GM18520 (cell line): ENCODE data around the gene TBC1D21.

Experiments used
- ATAC-seq: cut with Tn5 transposase; IDR thresholded peaks from one replicate; pipeline ENCODE4 v1.9.1; 2021; ENCODE audit not compliant: unreplicated experiment

The TBC1D21 gene, protein sequence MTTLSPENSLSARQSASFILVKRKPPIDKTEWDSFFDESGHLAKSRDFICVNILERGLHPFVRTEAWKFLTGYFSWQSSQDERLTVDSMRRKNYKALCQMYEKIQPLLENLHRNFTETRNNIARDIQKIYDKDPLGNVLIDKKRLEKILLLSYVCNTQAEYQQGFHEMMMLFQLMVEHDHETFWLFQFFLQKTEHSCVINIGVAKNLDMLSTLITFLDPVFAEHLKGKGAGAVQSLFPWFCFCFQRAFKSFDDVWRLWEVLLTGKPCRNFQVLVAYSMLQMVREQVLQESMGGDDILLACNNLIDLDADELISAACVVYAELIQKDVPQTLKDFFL

DNA sequence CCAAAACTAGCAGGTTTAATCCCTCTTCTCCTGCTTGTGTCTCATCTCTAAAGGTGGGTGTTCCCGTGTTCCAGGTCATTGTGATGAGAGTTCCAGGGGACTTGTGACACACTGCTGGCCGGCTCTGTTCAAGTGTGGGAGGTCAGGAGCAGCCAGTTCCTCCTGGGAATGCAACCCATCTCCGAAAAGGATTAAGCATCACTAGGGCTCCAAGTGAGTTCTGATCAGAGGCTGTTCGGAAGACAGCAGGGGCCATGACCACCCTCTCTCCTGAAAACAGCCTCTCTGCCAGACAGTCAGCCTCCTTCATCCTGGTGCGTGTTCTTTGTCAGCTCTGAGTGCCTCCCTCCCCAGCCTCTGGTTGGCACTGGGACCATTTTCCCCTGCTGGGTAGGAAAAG lies at the start of gene TBC1D21:
Gene TBC1D21 (plus strand): TSS at position 109 of the 400 bp plus-strand sequence. CDS start 146 bp downstream, at position 255.
- ATAC-seq, result no peak

DNA sequence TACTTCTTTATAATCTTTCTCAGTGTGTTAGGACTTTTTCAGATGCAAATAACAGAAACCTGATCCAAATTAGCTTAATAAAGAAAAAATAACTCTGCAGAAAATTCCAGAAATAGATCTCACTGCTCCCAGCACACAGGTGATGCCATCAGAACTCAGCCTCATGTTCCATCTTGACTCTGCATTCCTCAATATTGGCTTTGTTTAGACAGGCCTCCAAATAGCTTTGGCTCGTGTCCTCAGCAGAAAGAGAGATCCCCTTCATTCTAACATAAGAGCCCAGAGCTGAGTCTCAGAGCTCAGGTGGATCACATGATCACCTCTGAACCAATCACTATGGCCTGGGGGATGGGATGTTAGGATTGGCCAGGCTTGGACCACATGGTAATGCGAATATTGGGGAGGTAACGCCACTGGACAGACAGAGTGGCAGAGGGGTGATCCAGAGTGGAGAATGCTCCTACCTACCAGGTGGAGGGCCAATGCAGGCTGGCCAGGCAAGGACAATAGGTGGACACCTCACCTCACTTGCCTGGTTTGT lies 46.6 kb upstream of the TBC1D21 start:
- no peak for ATAC-seq

DNA sequence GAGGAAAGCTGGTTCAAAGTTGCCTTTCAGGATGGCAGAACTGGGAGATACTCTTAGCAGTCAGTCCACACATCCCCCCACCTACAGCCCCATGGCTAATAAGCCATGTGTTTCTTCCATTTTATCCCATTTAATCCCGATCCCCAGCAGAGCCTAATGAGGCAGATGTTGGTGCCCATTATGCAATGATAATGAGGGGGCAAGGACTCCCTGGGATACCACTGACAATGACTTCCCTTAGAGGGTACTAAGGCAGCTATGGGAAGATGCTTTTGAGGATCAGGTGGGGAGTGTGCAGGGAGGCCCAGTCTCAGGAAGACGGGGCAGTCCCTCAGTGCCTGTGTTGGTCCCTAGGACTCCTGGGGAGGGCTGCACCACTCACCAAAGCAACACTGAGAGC lies 43.8 kb upstream of the TBC1D21 start:
- no peak for ATAC-seq

DNA sequence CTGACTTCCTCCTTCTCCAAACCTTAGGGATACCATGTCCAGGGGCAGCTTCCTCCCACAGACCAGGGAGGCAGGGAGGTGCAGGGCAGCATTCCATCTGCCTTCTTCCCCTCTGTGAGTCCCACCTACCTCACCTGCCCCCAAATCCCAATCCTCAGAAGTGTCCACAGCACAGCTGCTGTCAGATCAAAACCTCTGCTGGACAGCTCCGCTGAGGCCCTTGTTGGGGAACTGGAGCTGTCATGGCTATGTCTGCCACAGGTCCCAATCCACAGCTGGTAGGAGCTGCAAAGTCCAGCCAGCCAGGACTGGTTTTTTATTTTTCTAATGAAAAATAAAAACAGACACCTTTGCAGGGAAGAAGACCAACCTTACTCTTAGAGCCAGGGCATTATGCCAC lies 40.7 kb upstream of the TBC1D21 start:
- ATAC-seq, result no peak

DNA sequence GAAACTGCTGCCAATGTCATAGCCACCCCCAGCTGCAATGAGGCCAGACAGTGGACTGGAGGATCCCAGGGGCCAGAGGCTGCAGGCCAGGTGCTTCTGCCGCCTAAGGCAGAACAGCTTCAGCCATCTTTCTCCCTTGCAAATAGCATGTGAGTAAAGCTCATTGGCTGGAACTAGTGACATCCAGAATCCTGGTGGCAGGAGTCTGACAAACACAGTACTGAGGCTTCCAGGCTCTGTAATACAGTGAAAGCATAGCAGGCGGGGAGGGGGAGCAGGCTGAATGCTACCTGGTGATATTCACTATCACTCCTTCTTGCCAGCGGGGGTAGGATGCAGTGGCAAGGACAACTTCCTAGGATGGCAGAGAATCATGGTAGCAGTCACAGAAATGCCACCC lies 36.5 kb upstream of the TBC1D21 start:
- ATAC-seq, result no peak

DNA sequence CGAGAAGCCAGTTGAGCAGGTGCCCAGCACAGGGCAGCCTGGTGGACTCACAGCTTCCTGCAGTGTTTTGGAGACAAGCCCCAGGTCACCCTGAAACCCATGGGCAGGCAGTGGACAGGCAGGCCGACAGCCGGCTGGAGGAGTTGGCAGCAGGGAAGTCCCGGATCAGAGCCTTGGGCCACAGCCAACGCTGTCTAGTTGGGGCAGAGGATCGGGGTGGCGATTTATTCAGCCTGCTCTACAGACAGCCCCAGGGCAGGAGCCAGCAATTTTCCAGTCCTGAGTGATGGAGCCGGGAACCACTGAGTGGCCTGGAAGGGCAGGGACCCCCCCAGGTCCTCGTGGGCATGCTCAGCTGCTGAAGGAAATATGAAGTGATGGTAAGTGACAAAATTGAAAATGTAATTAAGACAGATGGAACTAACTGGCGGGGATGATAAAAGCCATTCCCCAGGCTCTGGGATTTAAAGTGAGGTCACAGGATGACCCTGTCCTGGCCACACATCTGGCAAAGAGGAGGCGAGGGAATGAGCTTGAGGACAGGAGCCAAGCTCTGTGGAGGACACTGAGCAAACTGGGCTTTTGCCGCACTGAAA lies 34.4 kb upstream of the TBC1D21 start:
- no peak for ATAC-seq

DNA sequence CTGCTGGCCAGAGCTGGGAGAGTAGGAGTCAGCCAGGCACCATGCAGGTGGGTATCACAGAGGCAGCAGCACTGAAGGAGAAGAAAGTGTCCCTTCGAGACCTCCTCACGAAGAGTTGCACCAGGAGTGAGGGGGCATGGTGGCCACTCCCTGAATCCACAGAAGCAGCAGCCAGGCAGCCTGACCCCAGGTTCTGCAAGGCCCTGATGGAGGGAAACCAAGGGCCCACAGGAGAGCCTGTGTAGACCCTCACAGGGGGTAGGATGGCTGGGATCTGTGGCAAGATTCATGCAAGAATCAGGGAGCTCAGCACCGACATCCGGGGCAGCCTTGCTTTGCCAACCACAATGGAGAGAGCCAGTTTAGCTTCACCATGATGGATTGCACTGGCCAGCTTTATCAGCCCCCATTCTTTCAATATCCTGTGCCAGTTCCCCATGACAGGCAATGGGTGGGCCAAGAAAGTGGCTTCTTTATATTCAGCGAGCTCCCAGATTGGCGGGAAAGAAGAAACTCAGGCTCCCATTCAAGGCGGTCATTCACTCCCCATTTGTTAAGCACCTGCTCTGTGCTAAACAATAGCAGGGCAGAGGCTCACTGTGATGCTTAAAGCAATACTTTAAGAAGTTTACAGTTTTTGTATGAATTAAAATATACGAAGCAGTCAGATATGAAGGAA lies 33.5 kb upstream of the TBC1D21 start:
- ATAC-seq, result no peak

DNA sequence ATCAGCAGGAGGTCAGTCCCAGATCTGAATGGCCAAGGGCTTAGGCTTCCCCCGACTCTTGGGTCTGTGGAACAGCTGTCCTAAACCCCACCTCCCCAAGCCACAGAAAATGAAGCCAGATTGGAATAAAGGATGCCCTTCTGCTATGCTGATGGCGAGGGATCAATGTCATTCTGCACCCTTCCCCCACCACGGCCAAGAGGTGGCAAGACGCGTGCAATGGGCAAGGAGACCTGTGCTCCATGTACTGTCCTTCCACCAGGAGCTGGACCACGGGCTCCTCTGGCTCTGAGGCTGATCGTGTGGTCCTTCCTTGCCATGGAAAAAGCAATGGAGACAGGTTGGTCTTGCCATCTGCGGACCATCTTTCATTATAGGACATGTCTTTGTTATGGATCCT lies 32.6 kb upstream of the TBC1D21 start:
- no peak for ATAC-seq

DNA sequence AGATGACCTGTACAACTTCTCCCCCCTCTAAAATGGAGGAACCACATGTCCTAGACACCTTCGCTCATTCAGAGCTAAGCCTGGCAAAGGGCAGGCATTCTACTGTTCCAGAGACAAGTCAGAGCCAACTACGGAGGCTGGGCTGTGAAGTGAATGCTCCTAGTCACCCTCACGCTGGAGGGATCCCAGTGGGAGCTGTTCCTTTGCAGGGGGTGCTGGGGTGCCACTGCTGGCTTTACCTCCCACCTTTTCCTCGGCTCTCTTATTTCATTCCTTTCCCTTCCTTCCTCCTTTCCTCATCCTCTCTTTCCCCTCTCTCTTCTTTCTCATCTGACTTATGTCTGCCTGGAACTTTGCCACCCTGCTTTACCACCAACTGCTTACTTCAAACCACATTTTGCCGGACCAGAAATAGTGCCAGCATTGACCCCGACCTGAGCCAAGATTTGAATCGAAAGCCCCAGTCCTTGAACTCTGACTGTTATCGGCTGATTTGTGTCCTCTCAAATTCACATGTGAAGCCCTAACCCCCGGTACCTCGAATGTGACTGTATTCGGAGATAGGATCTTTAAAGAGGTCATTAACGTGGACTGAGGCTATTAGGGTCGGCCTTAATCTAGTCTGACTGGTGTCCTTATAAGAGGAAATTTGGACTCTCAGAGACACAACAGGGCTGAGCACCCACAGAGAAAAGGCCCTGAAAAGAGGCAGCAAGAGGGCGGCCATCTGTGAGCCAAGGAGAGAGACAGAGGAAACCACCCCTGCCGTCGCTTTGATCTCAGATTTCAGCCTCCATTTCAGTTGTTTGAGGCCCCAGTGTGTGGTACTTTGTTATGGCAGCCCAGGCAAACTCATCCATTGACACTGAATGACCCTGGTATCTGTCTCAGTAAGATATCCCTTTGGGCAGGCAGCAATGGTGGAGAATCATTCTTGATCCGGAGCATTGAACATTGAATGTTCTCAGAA lies 31.3 kb upstream of the TBC1D21 start:
- ATAC-seq, result no peak

DNA sequence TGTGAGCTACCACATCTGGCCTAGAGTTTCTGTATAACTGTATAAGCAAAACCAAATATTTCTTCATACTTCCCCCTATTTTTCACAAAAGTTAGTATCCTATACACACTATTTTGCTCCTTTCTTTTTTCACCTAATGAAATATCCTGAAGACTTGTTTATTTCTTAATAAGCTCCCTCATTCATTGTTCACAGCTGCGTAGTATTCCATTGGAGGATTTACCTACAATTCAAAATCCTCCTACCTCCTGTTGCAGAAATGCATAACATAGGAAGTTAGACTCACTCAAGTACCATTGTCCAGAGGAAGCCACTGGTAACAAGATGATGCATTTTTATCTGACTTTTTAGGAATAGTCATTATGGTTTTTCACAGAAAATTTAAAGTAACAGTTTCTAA lies 29.6 kb upstream of the TBC1D21 start:
- ATAC-seq, result no peak

DNA sequence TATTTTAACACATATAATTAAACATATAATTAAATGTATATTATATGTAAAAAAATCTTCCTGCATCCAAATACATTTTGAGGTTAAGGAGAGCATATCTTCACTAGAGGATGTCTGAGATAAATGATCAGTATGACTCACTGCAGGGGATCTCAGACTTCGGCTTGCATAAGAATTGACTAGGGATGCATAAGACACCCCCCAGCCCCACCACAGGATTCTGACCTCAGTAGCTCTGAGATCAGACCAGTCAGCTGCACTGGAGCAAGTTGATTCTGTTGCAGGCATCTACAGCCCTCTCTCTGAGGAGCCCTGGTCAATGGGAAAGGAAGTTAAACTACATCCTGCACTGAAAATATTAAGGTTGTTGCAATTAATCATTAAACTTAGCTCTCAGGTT lies 29.0 kb upstream of the TBC1D21 start:
- no peak for ATAC-seq

DNA sequence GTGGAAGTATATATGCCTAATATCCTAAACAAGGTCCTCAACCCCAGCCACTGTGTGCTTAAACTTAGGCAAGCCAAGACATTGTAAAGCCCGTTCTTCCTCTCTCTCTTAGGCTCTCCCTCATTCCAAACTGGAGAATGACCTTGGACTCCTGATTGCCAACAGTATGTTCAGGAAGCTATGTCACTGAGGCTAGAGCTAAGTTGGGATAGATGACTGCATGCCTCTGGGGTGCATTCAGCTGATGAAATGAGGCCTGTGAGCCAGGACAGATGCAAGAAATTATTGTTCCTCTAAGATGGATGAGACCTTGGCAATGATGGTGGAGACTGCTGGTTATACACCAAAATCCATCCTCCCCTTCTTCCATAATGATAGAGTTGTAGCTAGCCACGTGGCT lies 27.9 kb upstream of the TBC1D21 start:
- no peak for ATAC-seq

DNA sequence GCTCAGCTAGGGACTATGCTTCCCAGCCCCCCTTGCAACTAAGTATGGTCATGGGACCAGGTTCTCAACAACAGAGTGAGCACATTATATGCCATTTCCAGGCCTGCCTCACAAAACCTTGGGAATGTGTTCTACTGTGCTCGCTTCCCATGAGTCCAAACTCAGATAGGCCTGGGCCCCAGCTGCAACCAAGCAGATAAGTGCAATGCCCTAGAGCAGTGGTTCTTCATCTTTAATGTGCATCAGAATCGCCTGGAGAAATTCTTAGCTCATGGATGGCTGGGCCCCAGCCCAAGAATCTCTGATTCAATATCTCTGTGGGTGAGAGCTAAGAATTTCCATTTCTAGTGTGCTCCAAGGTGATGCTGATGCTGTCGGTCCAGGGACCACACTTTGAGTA lies 27.5 kb upstream of the TBC1D21 start:
- no peak for ATAC-seq

DNA sequence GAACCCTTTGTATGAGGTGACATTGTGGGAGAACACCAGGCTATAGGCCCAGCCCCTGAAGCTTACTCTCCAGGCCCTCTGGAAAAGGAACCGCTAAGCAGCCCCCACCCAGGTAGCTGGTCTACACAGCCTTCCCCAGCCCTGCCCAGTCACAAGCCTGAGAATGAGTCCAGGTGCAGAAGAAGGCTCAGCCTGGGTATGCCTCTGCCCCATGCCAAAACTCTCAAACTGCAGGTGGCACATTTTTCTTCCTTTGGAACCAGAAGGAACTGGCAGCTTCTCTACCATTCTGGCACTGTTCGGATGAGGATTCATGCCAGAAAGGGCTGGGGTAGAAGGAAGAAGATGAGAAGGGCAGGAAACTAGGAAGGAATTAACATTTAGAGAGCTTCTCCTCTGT lies 23.7 kb upstream of the TBC1D21 start:
- no peak for ATAC-seq

DNA sequence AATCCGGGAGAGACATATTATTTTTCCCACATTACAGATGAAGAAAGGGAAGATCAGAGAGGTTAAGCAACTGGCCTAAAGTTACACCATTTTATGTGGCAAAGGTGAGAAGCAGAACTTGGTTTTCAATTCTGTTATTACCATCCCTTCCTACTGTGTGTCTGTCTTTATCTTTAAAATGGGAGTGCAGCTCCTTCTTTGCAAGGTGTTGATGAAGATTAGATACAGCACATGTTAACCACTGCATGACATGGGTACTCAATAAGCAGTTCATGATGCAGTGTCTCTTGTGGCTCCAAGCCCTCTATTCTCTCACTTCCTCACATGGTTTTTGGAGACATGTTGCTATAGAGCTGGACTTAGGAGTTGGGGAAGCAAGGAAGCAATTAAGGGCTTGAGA lies 23.1 kb upstream of the TBC1D21 start:
- no peak for ATAC-seq

DNA sequence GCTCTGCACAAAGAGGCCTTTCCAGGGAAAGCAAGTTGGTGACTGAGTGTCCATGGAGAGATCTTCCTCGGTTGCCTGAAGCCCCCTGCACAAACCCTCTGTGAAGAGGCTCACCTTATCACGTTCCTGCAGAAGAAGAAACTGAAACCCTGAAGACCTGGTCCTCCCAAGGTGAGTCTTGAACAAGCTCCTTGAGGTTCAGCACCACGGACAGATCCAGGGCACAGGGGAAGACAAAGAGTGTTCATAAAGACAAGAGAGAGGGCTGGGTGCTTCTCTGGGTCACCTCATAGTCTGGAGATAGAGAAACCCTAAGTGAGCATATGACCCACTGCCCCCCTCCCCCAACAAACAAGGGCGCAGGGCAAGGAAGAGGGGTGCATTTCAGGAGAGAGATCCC lies 21.7 kb upstream of the TBC1D21 start:
- ATAC-seq, result no peak

DNA sequence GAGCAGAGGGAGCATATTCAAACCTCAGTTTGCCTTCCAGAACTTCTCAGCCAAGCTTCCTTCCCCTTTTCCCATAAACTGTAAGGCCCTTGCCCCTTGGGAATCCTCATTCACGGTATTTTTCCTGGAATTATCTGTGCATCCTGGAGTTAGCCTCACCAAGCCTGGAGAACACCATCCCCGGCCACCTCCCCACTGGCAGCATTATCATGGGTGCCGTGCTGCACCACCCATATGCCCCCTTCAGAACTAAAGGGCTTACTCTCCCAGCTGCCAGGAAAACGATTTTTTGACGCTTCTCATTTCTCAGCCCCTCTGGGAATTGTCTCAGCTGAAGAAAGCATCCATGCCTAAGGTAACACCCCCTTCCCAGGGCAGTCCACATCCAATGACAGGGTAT lies 20.9 kb upstream of the TBC1D21 start:
- ATAC-seq, result no peak

DNA sequence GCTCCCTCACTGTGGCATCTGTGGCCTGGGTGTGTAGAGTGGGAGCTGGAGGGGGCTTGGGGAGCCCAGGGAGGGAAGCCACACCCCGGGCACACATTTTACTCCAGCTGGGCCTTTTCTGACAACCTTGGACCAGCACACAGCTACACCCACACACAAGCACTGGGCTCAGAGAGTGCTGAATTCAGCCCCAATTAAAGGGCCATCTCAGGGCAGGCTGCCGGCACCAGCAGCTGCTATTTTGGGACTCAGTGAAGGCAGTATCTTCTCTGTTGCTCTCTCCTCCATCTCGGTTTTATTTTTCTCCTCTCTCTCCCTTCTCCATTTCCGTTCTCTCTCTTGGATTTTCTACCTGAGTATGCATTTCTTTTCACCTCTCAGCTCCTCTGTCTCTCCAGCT lies 19.1 kb upstream of the TBC1D21 start:
- no peak for ATAC-seq

DNA sequence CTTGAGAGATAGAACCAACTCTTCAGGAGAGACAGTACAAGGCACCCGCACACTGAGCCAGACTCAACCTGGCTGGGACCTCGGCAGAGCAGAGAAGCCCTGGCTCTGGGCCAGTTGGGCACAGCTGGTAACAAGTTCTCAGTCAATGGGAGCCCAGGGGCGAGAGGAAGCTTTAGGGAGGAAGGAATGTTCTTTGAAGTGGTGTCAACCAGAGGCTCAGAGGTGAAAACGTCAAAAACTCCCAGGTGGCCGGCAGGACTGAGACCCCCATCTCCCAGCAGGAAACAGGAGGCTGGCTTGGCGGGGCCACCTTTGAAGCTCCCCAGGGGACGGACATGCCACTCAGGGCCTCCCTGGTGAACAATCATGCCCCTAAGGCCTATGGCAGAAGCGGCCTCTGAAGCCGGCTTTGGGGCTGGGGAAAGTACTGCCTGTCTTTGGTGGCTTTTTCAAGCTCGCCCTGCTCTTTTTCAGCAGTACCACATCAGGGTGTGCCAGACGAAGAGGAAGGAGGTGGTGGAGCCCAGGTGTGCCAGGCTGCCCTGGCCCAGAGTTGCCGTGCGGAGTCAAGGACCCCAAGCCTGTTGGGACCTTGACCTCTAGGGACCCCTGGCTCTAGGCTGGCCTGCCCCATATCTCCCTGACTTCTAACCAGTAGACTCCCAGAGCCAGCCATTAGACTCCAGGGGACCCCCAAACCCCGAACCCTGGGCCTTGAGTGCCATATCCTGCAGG lies 16.7 kb upstream of the TBC1D21 start:
- no peak for ATAC-seq

DNA sequence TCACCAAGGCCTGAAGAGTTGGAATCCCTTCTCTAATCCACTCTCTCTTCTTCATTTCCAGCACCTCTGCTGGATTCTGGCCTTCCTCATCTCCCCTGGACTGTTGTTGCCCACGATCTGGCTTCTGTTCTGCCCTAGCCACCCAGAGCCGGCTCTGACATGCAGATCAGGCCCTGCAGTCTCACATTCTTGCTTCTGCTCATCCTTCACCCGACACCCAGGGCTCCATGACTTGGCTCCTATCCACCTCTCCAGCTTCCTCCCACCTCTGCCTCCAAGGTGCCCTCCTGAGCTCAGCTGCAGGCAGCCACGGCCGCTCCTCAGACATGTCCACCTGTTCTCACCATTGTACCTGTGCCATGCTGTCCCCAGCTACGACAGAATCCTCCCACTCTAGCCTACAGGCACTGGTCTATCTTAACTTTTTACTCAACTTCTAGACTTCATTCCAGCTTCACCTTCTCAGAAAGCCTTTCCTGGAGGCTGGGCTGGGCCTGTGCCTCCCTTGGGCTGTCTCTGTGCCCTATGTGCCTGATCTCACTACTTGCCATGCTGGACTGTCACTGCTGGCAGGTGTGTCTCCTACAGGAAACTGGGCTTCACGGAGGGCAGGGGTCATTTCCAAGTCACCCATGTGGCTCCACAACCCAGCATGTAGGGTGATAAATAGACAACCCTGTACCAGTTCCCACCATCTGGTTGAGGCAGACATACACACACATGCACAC lies 16.0 kb upstream of the TBC1D21 start:
- no peak for ATAC-seq
